ENCODE measurements around the gene CCDC188. TPM values are rescaled to one million over a fixed set of nuclear protein-coding genes. Genes with fewer than 3 reads are reported as not detected.

The CCDC188 gene
- total and polyA plus RNA-seq, 2 donors (not counting 1 experiment from before 2014, with no cell fraction given): 0.33 to 0.59 TPM

DNA sequence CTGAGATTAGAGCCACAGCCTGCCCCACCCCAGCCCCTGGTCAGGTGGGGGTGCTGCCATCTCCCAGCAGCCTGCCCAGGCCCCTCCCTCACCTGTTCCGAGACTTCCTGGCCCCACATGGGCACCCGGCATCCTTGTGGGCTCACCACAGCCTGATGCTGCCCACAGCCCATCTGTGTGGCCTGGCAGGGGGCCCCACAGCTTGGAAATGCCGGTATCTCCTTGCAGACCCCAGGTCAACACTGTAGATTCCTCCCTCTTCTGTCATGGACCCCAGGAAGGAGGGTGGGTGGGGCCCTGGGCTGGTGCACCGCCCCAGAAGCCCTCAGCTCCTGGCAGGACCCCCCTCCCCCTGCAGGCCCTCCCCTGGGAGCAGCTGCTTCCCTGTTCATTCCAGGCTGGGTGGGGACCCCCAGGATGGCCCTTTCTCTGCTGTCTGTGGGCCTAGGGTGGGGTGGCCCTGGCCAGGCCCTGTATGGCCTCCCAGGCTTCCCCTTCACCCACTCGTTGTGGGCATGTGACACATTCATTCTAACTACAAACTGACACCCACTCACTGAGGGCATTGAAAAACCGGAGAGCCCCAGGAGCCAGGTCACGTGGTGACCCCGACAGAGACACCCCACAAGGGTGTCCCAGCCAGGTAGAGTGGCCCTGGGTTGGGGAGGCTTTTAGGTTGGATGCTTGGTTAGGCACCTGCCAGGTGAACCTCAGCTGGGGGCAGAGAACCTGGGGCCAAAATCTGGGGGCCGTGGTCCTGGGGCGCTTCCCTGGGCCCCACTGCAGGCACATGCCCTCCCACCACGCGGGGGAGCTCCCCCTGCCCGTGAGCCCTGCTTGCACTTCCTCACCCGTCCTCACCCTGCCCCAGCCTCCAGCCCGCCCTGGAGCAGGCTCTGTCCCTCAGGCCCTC, 44.1 kb upstream of the CCDC188 start:
- Histone ChIP-seq H3K27me3 (ENCODE audit: control insufficient read depth, insufficient read depth, low read length) (peaks cover 13% of the 10 kb centered on the region), H3K27ac (ENCODE audit: insufficient read depth, low read length) (no peak overlapping the region), H3K4me2 (ENCODE audit: extremely low read depth, insufficient read depth, low read length) (no peak overlapping the region), H3K9me3 (ENCODE audit: control insufficient read depth, insufficient read depth, low read depth, low read length) (no peaks in the 10 kb centered on the region), H3K9ac (ENCODE audit: insufficient read depth, low read length) (no peak overlapping the region), H3K4me3 (replicated peaks in 1 of 4; ENCODE audit: control extremely low read depth in 1 of 4, insufficient read depth in 1 of 4, low read depth in 3 of 4, low read length in 4 of 4) (no peak overlapping the region), H3K36me3 (ENCODE audit: control insufficient read depth, insufficient read depth, low read length) (no peaks in the 10 kb centered on the region), H4K20me1 (ENCODE audit: control insufficient read depth, extremely low read depth, insufficient read depth, low read length) (no peaks in the 10 kb centered on the region), H3K4me1 (ENCODE audit: control insufficient read depth, extremely low read depth, insufficient read depth, low read length) (no peaks in the 10 kb centered on the region), H3K79me2 (ENCODE audit: control insufficient read depth, insufficient read depth, low read length) (no peaks in the 10 kb centered on the region), H2AFZ (ENCODE audit: low read length) (no peak overlapping the region)
- TF ChIP-seq EZH2 (IDR thresholded peaks at IDR 0.05; ENCODE audit: low read length, missing control alignments): no peak
- TF ChIP-seq, protein P1, sequence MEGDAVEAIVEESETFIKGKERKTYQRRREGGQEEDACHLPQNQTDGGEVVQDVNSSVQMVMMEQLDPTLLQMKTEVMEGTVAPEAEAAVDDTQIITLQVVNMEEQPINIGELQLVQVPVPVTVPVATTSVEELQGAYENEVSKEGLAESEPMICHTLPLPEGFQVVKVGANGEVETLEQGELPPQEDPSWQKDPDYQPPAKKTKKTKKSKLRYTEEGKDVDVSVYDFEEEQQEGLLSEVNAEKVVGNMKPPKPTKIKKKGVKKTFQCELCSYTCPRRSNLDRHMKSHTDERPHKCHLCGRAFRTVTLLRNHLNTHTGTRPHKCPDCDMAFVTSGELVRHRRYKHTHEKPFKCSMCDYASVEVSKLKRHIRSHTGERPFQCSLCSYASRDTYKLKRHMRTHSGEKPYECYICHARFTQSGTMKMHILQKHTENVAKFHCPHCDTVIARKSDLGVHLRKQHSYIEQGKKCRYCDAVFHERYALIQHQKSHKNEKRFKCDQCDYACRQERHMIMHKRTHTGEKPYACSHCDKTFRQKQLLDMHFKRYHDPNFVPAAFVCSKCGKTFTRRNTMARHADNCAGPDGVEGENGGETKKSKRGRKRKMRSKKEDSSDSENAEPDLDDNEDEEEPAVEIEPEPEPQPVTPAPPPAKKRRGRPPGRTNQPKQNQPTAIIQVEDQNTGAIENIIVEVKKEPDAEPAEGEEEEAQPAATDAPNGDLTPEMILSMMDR (conservative IDR thresholded peaks at IDR 0.05 in 1 of 2, IDR thresholded peaks at IDR 0.05 in 1 of 2; ENCODE audit: low read depth in 1 of 2, low read length in 2 of 2): no peak
- DNase-seq (ENCODE audit: low read depth in 2 of 2): no peak

DNA sequence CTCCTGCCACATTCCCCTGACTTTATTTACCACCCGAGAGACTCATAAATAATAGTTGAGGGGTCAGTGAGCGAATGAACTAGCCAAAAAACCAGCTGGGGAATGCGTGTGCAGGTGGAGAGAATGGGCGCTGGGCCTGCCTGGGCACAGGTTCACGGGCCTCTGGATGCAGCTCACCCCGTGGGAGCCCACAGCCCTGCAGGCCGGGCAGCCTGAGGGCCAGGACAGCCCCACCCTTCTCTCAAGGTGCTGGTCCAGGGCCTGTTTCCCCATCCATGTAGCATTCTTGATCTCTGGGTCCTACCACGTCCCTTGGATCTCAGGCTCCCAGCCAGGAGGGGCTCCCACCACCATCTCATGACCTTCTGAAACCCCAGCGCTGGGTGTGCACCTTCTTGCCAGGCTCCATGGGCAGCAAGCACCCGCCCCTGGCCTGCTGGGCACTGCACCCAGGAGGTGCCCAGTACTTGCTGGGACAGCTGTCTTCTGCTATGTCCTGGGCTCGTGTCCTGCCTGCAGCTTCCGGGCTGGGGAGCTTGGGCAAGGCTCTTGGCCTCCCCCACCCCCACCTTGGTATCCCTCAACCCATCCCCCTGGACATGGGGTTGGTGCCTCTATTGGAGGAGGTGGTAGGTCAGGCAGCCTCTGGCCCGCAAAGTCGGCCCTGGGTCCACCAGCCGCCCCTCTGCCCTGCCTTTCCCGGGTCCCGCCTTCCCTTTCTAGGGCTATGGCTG, 43.1 kb upstream of the CCDC188 start:
- Histone ChIP-seq H3K4me2 (ENCODE audit: extremely low read depth, insufficient read depth, low read length) (no peak overlapping the region), H3K4me1 (ENCODE audit: control insufficient read depth, extremely low read depth, insufficient read depth, low read length) (no peaks in the 10 kb centered on the region), H3K79me2 (ENCODE audit: control insufficient read depth, insufficient read depth, low read length) (no peaks in the 10 kb centered on the region), H3K4me3 (replicated peaks in 1 of 4; ENCODE audit: control extremely low read depth in 1 of 4, insufficient read depth in 1 of 4, low read depth in 3 of 4, low read length in 4 of 4) (no peak overlapping the region), H3K9me3 (ENCODE audit: control insufficient read depth, insufficient read depth, low read depth, low read length) (no peaks in the 10 kb centered on the region), H3K9ac (ENCODE audit: insufficient read depth, low read length) (no peak overlapping the region), H4K20me1 (ENCODE audit: control insufficient read depth, extremely low read depth, insufficient read depth, low read length) (no peaks in the 10 kb centered on the region), H3K36me3 (ENCODE audit: control insufficient read depth, insufficient read depth, low read length) (no peaks in the 10 kb centered on the region), H3K27me3 (ENCODE audit: control insufficient read depth, insufficient read depth, low read length) (peaks cover 4% of the 10 kb centered on the region), H3K27ac (ENCODE audit: insufficient read depth, low read length) (no peak overlapping the region), H2AFZ (ENCODE audit: low read length) (no peak overlapping the region)
- DNase-seq (ENCODE audit: low read depth in 2 of 2): no peak
- TF ChIP-seq EZH2 (IDR thresholded peaks at IDR 0.05; ENCODE audit: low read length, missing control alignments): no peak
- TF ChIP-seq, protein P1 (conservative IDR thresholded peaks at IDR 0.05 in 1 of 2, IDR thresholded peaks at IDR 0.05 in 1 of 2; ENCODE audit: low read depth in 1 of 2, low read length in 2 of 2): no peak

Measured in fibroblast of lung (primary cell).